HepG2 (cell line): ENCODE measurements around the gene EEF2. TPM values are rescaled to one million over a fixed set of nuclear protein-coding genes. Genes with fewer than 3 reads are reported as not detected.

Experiments used
- ELF1 ChIP-seq: sonication (generic); formaldehyde crosslinking; IDR thresholded peaks from 2 replicates; pipeline ENCODE4 v1.4.0; 2020; ENCODE audit warnings: missing genetic modification reagents
- HNRNPL ChIP-seq: fragments of 200-400 bp; formaldehyde crosslinking; IDR thresholded peaks from 2 replicates; pipeline ENCODE4 v1.6.1; 2017; ENCODE audit warnings: mild to moderate bottlenecking, low read depth, low read length
- IRF9 ChIP-seq: sonication (generic); formaldehyde crosslinking; IDR thresholded peaks from 2 replicates; pipeline ENCODE4 v1.8.0; 2022; ENCODE audit warnings: missing genetic modification reagents, mild to moderate bottlenecking, borderline replicate concordance
- NCOR1 ChIP-seq: fragments of 200-600 bp; sonication (generic); IDR thresholded peaks from 2 replicates; pipeline ENCODE4 v1.7.0; 2017; ENCODE audit warnings: antibody characterized with exemption, low read length, borderline replicate concordance
- NR2F2 ChIP-seq: IDR thresholded peaks from 2 replicates; pipeline ENCODE4 v1.6.1; 2012; ENCODE audit warnings: low read depth, inconsistent platforms, borderline replicate concordance
- POGZ ChIP-seq: sonication (generic); formaldehyde crosslinking; IDR thresholded peaks from 2 replicates; pipeline ENCODE4 v1.4.0; 2020; ENCODE audit warnings: mild to moderate bottlenecking, missing genetic modification reagents
- SALL1 ChIP-seq: sonication (generic); formaldehyde crosslinking; IDR thresholded peaks from 2 replicates; pipeline ENCODE4 v1.8.0; 2022; ENCODE audit warnings: mild to moderate bottlenecking, missing genetic modification reagents
- SALL2 ChIP-seq: sonication (generic); formaldehyde crosslinking; IDR thresholded peaks from 2 replicates; pipeline ENCODE4 v1.8.1; 2023; ENCODE audit warnings: mild to moderate bottlenecking, missing genetic modification reagents, inconsistent platforms
- SMARCE1 ChIP-seq: fragments of 450-650 bp; IDR thresholded peaks from 2 replicates; pipeline ENCODE4 v1.6.1; 2017; ENCODE audit warnings: borderline replicate concordance
- SOX6 ChIP-seq, 2 experiments: fragments of 450-650 bp in 1 of 2; sonication (generic) in 1 of 2; formaldehyde crosslinking in 1 of 2; IDR thresholded peaks; 2 replicates each; pipeline versions ENCODE4 v1.4.0 to v1.6.1; 2017 to 2020; ENCODE audit warnings: antibody characterized with exemption in 1 of 2, mild to moderate bottlenecking in 1 of 2, missing genetic modification reagents in 1 of 2
- SPEN ChIP-seq: sonication (generic); formaldehyde crosslinking; IDR thresholded peaks from 2 replicates; pipeline ENCODE4 v1.5.1; 2020; ENCODE audit warnings: low read depth, mild to moderate bottlenecking, missing genetic modification reagents
- SRF ChIP-seq: IDR thresholded peaks from 2 replicates; pipeline ENCODE4 v1.6.1; 2011; ENCODE audit warnings: mild to moderate bottlenecking, low read depth, low read length, moderate library complexity
- TFE3 ChIP-seq: IDR thresholded peaks from 2 replicates; pipeline ENCODE4 v1.6.1; 2016
- ZFP36 ChIP-seq: fragments of 150-350 bp; IDR thresholded peaks from 2 replicates; pipeline ENCODE4 v1.6.1; 2018; ENCODE audit warnings: borderline replicate concordance, low read length, low read depth; ENCODE audit not compliant: partially characterized antibody
- ZNF124 ChIP-seq: sonication (generic); formaldehyde crosslinking; IDR thresholded peaks from 2 replicates; pipeline ENCODE4 v1.4.0; 2020; ENCODE audit warnings: missing genetic modification reagents
- ZNF205 ChIP-seq: IDR thresholded peaks from 2 replicates; pipeline ENCODE4 v1.6.1; 2018; ENCODE audit warnings: missing biosample characterization, missing genetic modification reagents
- ZNF234 ChIP-seq: sonication (generic); formaldehyde crosslinking; conservative IDR thresholded peaks from 2 replicates; pipeline ENCODE4 v1.5.1; 2020; ENCODE audit warnings: mild to moderate bottlenecking, missing genetic modification reagents
- ZNF281 ChIP-seq: sonication (generic); formaldehyde crosslinking; IDR thresholded peaks from 2 replicates; pipeline ENCODE4 v1.4.0; 2020; ENCODE audit warnings: missing genetic modification reagents, borderline replicate concordance
- ZNF296 ChIP-seq: sonication (generic); formaldehyde crosslinking; conservative IDR thresholded peaks from 2 replicates; pipeline ENCODE4 v1.5.0; 2020; ENCODE audit warnings: mild to moderate bottlenecking, missing genetic modification reagents
- ZNF501 ChIP-seq: sonication (generic); formaldehyde crosslinking; IDR thresholded peaks from 2 replicates; pipeline ENCODE4 v1.5.1; 2020; ENCODE audit warnings: mild to moderate bottlenecking, moderate library complexity, missing genetic modification reagents
- ZNF780A ChIP-seq: sonication (generic); formaldehyde crosslinking; IDR thresholded peaks from 2 replicates; pipeline ENCODE4 v1.8.0; 2022; ENCODE audit warnings: mild to moderate bottlenecking, missing genetic modification reagents, moderate library complexity
- ZNF878 ChIP-seq: sonication (generic); formaldehyde crosslinking; IDR thresholded peaks from 2 replicates; pipeline ENCODE4 v1.8.1; 2023; ENCODE audit warnings: mild to moderate bottlenecking, missing genetic modification reagents, moderate library complexity
- ZSCAN12 ChIP-seq: sonication (generic); formaldehyde crosslinking; IDR thresholded peaks from 2 replicates; pipeline ENCODE4 v1.9.0; 2021; ENCODE audit warnings: mild to moderate bottlenecking, missing genetic modification reagents
- ZSCAN5A ChIP-seq: sonication (generic); formaldehyde crosslinking; IDR thresholded peaks from 2 replicates; pipeline ENCODE4 v1.8.0; 2022; ENCODE audit warnings: mild to moderate bottlenecking, missing genetic modification reagents, borderline replicate concordance
- polyA plus RNA-seq, 8 experiments: library from polyadenylated mRNA; depleted of rRNA in 3 of 8; stranded (reverse) in 7 of 8; unstranded in 1 of 8; fragments of >200 nt; fragmentation: Illumina TruSeq in 4 of 8; extraction: Trizol in 4 of 8; gene quantifications; 2 replicates each; pipeline versions ENCODE4 v1.2.1 to v1.2.3, GENCODE V29; 2011 to 2016; ENCODE audit warnings: low read depth in 4 of 8, missing spikeins in 1 of 8, mixed read lengths in 1 of 8; ENCODE audit not compliant: insufficient read depth in 1 of 8
- total RNA-seq, 5 experiments: library from RNA; depleted of rRNA; stranded (reverse); fragments of >200 nt; fragmentation: Illumina TruSeq; extraction: Trizol; gene quantifications; 2 replicates each; pipeline ENCODE4 v1.2.3, GENCODE V29; 2016; ENCODE audit warnings: low read depth in 1 of 5

Gene EEF2
- total and polyA plus RNA-seq, 2 of the 13 experiments (the other 11 are each of a cell fraction or from before 2014, with no cell fraction given), result 1,441 to 1,777 TPM

- no peak for TF ChIP-seq ZNF281 (CRISPR knock-in tag)
- no peak for TF ChIP-seq ZSCAN5A
- TF ChIP-seq ZNF124 (CRISPR knock-in tag), result no peak
- no peak for TF ChIP-seq POGZ (CRISPR knock-in tag)
- no peak for TF ChIP-seq SOX6 (IDR thresholded peaks at IDR 0.05)
- TF ChIP-seq SOX6 (CRISPR knock-in tag; IDR thresholded peaks at IDR 0.05), result no peak
- no peak for TF ChIP-seq ZFP36
- no peak for TF ChIP-seq ZNF234 (CRISPR knock-in tag)
- no peak for TF ChIP-seq ZNF205 (CRISPR knock-in tag)
- no peak for TF ChIP-seq ZNF878 (CRISPR knock-in tag)
- no peak for TF ChIP-seq TFE3 (CRISPR knock-in tag)
- no peak for TF ChIP-seq NR2F2
- no peak for TF ChIP-seq SRF
- no peak for TF ChIP-seq IRF9 (CRISPR knock-in tag)
- TF ChIP-seq ELF1, result peak; percentile 53
- TF ChIP-seq SALL2 (CRISPR knock-in tag), result 0 out of 2 replicates have a peak, but pooled peaks have one; percentile 26
- no peak for TF ChIP-seq SMARCE1
- no peak for TF ChIP-seq ZNF296 (CRISPR knock-in tag)
- TF ChIP-seq ZNF501 (CRISPR knock-in tag), result no peak
- no peak for TF ChIP-seq ZNF780A (CRISPR knock-in tag)
- TF ChIP-seq ZSCAN12 (CRISPR knock-in tag), result no peak
- TF ChIP-seq HNRNPL, result peak; percentile 92
- peak; percentile 52; the same call in 1 of the 2 replicates for TF ChIP-seq SALL1
- TF ChIP-seq NCOR1, result no peak
- TF ChIP-seq SPEN (CRISPR knock-in tag), result peak; percentile 35; the same call in 1 of the 2 replicates
Observed at GRCh38 chr19:3983936-3984583, 1.2 kb downstream of the EEF2 start (continued).
